Measurements from ENCODE around the gene MFAP3L.

DNA sequence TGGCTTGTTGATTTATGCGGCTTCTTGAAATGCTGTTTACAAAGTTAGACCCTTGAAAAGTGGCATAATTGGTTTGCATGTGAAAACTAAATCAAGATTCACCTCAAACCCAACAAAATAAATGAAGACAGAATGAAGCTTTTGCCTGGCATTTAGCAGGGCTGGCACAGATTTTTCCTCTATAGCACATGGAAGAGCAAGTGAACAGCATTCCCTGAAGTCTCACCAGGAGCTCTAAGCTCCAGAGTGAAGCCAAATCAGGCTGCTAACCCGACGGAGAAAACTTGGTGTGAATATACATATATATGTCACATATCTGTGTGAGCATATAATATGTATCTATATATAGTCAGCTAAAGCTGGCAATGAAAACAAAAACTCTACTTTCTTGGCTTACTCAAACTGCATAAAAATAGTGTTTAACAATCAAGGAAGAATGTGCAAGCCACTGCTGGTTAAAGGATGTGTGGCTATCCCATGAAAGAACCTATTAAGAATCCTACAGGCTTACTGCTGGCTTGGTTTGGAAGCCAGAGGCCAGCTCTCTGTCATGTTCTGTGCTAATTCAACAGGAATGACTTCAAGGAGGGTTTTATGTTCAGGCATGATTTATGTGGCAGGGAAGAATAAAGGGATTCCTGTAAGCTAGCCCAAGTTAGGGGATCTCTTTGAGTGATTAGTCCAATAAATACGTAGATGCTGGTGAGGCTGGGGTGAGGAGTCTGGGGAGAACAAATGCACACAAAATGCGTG is 69.9 kb downstream of the MFAP3L start:
- TF ChIP-seq, protein P1, sequence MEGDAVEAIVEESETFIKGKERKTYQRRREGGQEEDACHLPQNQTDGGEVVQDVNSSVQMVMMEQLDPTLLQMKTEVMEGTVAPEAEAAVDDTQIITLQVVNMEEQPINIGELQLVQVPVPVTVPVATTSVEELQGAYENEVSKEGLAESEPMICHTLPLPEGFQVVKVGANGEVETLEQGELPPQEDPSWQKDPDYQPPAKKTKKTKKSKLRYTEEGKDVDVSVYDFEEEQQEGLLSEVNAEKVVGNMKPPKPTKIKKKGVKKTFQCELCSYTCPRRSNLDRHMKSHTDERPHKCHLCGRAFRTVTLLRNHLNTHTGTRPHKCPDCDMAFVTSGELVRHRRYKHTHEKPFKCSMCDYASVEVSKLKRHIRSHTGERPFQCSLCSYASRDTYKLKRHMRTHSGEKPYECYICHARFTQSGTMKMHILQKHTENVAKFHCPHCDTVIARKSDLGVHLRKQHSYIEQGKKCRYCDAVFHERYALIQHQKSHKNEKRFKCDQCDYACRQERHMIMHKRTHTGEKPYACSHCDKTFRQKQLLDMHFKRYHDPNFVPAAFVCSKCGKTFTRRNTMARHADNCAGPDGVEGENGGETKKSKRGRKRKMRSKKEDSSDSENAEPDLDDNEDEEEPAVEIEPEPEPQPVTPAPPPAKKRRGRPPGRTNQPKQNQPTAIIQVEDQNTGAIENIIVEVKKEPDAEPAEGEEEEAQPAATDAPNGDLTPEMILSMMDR (conservative IDR thresholded peaks at IDR 0.05 in 1 of 2, IDR thresholded peaks at IDR 0.05 in 1 of 2; ENCODE audit: low read depth in 1 of 2, low read length in 2 of 2): no peak
- no peak for TF ChIP-seq EZH2 (IDR thresholded peaks at IDR 0.05; ENCODE audit: low read length, missing control alignments)

Measured in fibroblast of lung (primary cell).